ENCODE results near the gene NAA80. TPM values are rescaled to one million over a fixed set of nuclear protein-coding genes. Genes with fewer than 3 reads are reported as not detected.

NAA80 gene
- total RNA-seq, 1 experiment from 2014 or later = 8.7 TPM

DNA sequence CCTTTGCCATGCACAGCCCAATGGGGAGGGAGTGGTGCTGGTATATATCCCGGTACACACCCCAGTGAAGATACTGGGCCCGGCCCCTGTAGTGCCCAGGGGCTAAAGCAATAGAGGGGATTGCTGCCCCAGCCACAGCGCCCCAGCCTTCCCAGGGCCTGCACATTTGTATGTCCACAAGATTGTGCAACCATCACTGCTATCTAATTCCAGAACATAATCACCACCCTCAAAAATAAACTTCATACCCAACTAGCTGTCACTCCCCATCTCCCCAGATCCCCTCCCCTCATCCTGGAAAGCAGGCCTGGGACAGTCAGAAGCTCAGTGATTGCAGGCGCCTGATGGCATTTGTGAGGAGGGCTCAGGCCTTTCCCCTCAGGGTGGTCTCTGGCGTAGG is 49.7 kb downstream of the NAA80 start:
- Histone ChIP-seq H3K36me3 (ENCODE audit: low read depth, low read length) (peaks cover 4% of the 10 kb centered on the region; the same call in 1 of the 2 replicates), H3K4me2 (ENCODE audit: low read length) (no peak overlapping the region), H3K4me1 (ENCODE audit: insufficient read depth, low read length) (peaks cover 59% of the 10 kb centered on the region), H2AFZ (ENCODE audit: low read length) (no peak overlapping the region), H3K79me2 (ENCODE audit: low read length) (peaks cover 80% of the 10 kb centered on the region), H3K9ac (ENCODE audit: low read length) (no peak overlapping the region), H3K4me3 (ENCODE audit: low read length) (no peak overlapping the region), H4K20me1 (ENCODE audit: low read length) (0 out of 2 replicates have a peak, but pooled peaks cover 7% of the 10 kb centered on the region), H3K27me3 (ENCODE audit: low read length) (no peaks in the 10 kb centered on the region), H3K9me2 (replicated peaks; ENCODE audit: low read length) (no peaks in the 10 kb centered on the region), H3K9me3 (ENCODE audit: low read length) (no peaks in the 10 kb centered on the region), H3F3A (ENCODE audit: low read length, unreplicated experiment) (peaks cover 5% of the 10 kb centered on the region), H3K27ac (ENCODE audit: low read length) (peak overlapping the region; percentile 78; the same call in 1 of the 2 replicates)
- ATAC-seq (no peak), DNase-seq (no peak)
- intact Hi-C loops (cut with micrococcal nuclease) = no loop called here
- POLR2A ChIA-PET (ENCODE audit: unreplicated experiment) = no interaction called here
- BruUV-seq (replicated peaks) = no TSS peak
- TF ChIP-seq EZH2 (IDR thresholded peaks at IDR 0.05; ENCODE audit: low read length, unreplicated experiment) (no peak), EZH2phosphoT487 (IDR thresholded peaks at IDR 0.05; ENCODE audit: borderline replicate concordance, low read length) (no peak)
- TF ChIP-seq, protein P1, sequence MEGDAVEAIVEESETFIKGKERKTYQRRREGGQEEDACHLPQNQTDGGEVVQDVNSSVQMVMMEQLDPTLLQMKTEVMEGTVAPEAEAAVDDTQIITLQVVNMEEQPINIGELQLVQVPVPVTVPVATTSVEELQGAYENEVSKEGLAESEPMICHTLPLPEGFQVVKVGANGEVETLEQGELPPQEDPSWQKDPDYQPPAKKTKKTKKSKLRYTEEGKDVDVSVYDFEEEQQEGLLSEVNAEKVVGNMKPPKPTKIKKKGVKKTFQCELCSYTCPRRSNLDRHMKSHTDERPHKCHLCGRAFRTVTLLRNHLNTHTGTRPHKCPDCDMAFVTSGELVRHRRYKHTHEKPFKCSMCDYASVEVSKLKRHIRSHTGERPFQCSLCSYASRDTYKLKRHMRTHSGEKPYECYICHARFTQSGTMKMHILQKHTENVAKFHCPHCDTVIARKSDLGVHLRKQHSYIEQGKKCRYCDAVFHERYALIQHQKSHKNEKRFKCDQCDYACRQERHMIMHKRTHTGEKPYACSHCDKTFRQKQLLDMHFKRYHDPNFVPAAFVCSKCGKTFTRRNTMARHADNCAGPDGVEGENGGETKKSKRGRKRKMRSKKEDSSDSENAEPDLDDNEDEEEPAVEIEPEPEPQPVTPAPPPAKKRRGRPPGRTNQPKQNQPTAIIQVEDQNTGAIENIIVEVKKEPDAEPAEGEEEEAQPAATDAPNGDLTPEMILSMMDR (conservative IDR thresholded peaks at IDR 0.05; ENCODE audit: low read depth, low read length) = no peak
- CTCF ChIA-PET = no interaction called here

DNA sequence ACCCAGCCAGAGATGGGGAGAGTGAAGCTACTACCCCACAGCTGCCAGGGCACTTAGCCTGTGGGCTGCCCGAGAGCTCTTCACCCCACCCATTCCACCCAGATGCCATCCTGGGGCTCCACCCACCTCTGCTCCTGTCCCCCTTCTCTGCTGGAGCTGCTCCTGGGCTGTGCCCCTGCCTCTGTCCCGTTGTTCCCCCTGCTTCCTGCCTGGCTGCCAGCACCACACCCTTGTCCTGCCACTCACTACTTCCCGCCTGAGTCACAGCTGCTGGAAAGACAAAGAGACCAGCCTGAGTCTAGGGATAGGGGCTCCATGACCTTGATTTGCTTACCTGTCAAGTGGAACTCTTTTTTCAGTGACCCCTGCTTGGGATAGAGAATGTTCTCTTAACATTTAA is 50.8 kb downstream of the NAA80 start:
- Histone ChIP-seq H3K9me3 (ENCODE audit: low read length) (no peaks in the 10 kb centered on the region), H3K27me3 (ENCODE audit: low read length) (no peaks in the 10 kb centered on the region), H2AFZ (ENCODE audit: low read length) (no peak overlapping the region), H3F3A (ENCODE audit: low read length, unreplicated experiment) (peaks cover 5% of the 10 kb centered on the region), H3K79me2 (ENCODE audit: low read length) (peaks cover 88% of the 10 kb centered on the region), H3K4me2 (ENCODE audit: low read length) (peak overlapping the region; percentile 40), H3K9me2 (replicated peaks; ENCODE audit: low read length) (no peaks in the 10 kb centered on the region), H3K4me3 (ENCODE audit: low read length) (no peak overlapping the region), H3K9ac (ENCODE audit: low read length) (peak overlapping the region; percentile 36), H4K20me1 (ENCODE audit: low read length) (0 out of 2 replicates have a peak, but pooled peaks cover 7% of the 10 kb centered on the region), H3K4me1 (ENCODE audit: insufficient read depth, low read length) (peaks cover 59% of the 10 kb centered on the region), H3K36me3 (ENCODE audit: low read depth, low read length) (peaks cover 7% of the 10 kb centered on the region; the same call in 1 of the 2 replicates), H3K27ac (ENCODE audit: low read length) (peak overlapping the region; percentile 78)
- intact Hi-C loops (cut with micrococcal nuclease) = no loop called here
- CTCF ChIA-PET = interaction anchor here (1.0 kb wide), 1 partner anchor 53 kb away, joined by 4 read pairs; no protein-coding TSS in a partner anchor
- BruUV-seq (replicated peaks) = no TSS peak
- ATAC-seq (peak; percentile 53), DNase-seq (peak; percentile 81)
- TF ChIP-seq, protein P1 (conservative IDR thresholded peaks at IDR 0.05; ENCODE audit: low read depth, low read length) = no peak
- TF ChIP-seq EZH2 (IDR thresholded peaks at IDR 0.05; ENCODE audit: low read length, unreplicated experiment) = no peak
- no peak for TF ChIP-seq EZH2phosphoT487 (IDR thresholded peaks at IDR 0.05; ENCODE audit: borderline replicate concordance, low read length)
- POLR2A ChIA-PET (ENCODE audit: unreplicated experiment) = interaction anchor here (0.6 kb wide), 1 partner anchor 29 kb away, joined by 3 read pairs; no protein-coding TSS in a partner anchor

DNA sequence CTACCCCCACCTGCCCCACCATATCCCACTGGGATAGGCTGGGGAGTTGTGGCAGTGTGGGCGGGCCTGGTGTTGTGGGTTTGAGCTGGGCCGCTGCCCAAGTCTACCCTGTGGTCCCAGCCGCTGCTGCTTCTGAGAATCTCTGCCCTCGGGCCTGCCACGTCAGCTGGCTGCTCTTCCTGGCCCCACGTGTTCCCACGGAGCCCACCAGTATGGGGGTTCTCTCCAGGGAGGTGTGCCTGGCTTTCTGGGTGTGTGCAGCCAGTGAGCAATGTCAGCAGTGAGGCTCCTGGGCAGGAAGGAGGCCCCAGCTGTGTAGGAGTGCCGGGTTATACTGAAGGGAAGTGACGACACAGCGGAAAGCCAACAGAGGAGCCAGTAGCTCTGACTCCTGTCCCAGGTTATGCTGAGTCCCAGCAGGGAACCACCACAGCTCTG is 52.7 kb downstream of the NAA80 start:
- peaks cover 5% of the 10 kb centered on the region for H3F3A ChIP-seq (ENCODE audit: low read length, unreplicated experiment)
- CTCF ChIA-PET = interaction anchor here (0.6 to 1.5 kb wide), 11 partner anchors 11 to 126 kb away, joined by 3 to 19 read pairs (median 6); partner anchors contain the start of genes GNAI2, HYAL3, NAA80 and SEMA3B
- H3K4me2 ChIP-seq (ENCODE audit: low read length) = peak overlapping the region; percentile 69
- intact Hi-C loops (cut with micrococcal nuclease) = loop anchor here (1.0 kb wide), 1 partner anchor 19 kb away; no protein-coding TSS in a partner anchor
- 0 out of 2 replicates have a peak overlapping the region, but pooled peaks have one; percentile 8 for H2AFZ ChIP-seq (ENCODE audit: low read length)
- H3K9me2 ChIP-seq (replicated peaks; ENCODE audit: low read length) = no peaks in the 10 kb centered on the region
- no peaks in the 10 kb centered on the region for H3K27me3 ChIP-seq (ENCODE audit: low read length)
- TF ChIP-seq EZH2phosphoT487 (IDR thresholded peaks at IDR 0.05; ENCODE audit: borderline replicate concordance, low read length) (no peak), EZH2 (IDR thresholded peaks at IDR 0.05; ENCODE audit: low read length, unreplicated experiment) (no peak)
- TF ChIP-seq, protein P1 (conservative IDR thresholded peaks at IDR 0.05; ENCODE audit: low read depth, low read length) = no peak; the same call in none of the 2 replicates
- H3K9ac ChIP-seq (ENCODE audit: low read length) = peak overlapping the region; percentile 50
- peaks cover 6% of the 10 kb centered on the region for H4K20me1 ChIP-seq (ENCODE audit: low read length)
- POLR2A ChIA-PET (ENCODE audit: unreplicated experiment) = interaction anchor here (1.3 kb wide), 1 partner anchor 11 kb away, joined by 9 read pairs; the partner anchor contains the start of gene GNAI2
- peaks cover 3% of the 10 kb centered on the region; the same call in 1 of the 2 replicates for H3K36me3 ChIP-seq (ENCODE audit: low read depth, low read length)
- H3K27ac ChIP-seq (ENCODE audit: low read length) = peak overlapping the region; percentile 78
- DNase-seq (peak; percentile 84), ATAC-seq (peak; percentile 59)
- peaks cover 51% of the 10 kb centered on the region for H3K4me1 ChIP-seq (ENCODE audit: insufficient read depth, low read length)
- no peaks in the 10 kb centered on the region for H3K9me3 ChIP-seq (ENCODE audit: low read length)
- no TSS peak for BruUV-seq (replicated peaks)
- H3K4me3 ChIP-seq (ENCODE audit: low read length) = peak overlapping the region; percentile 37; the same call in 1 of the 2 replicates
- peaks cover 89% of the 10 kb centered on the region for H3K79me2 ChIP-seq (ENCODE audit: low read length)

All from PC-3 (cell line).